DOHH2 (cell line): Measurements from ENCODE around the gene EPHA6.

ENCODE experiments used
- H3F3A ChIP-seq: fragments of 200-600 bp; sonication (generic), shearing (Covaris generic); 2 replicates; pipeline ENCODE4 v1.6.0; 2016; ENCODE audit warnings: antibody characterized with exemption, mild to moderate bottlenecking; ENCODE audit not compliant: control insufficient read depth, insufficient read depth
- H3K27ac ChIP-seq: fragments of 200-600 bp; sonication (generic); 2 replicates; pipeline ENCODE4 v1.5.1; 2014; ENCODE audit warnings: low read depth, mild to moderate bottlenecking, low read length, moderate library complexity
- H3K27me3 ChIP-seq: fragments of 200-600 bp; sonication (generic); 2 replicates; pipeline ENCODE4 v1.6.1; 2014; ENCODE audit warnings: mild to moderate bottlenecking, low read length, mixed read lengths; ENCODE audit not compliant: control insufficient read depth
- H3K36me3 ChIP-seq: fragments of 200-600 bp; sonication (generic); 2 replicates; pipeline ENCODE4 v1.6.1; 2014; ENCODE audit warnings: mild to moderate bottlenecking, low read length, moderate library complexity, mixed read lengths; ENCODE audit not compliant: control insufficient read depth
- H3K4me1 ChIP-seq: fragments of 200-600 bp; sonication (generic); 2 replicates; pipeline ENCODE4 v1.6.1; 2014; ENCODE audit warnings: mild to moderate bottlenecking, low read length, mixed read lengths; ENCODE audit not compliant: control insufficient read depth
- H3K4me2 ChIP-seq: fragments of 200-600 bp; sonication (generic); 2 replicates; pipeline ENCODE4 v1.6.0; 2014; ENCODE audit warnings: mild to moderate bottlenecking, low read length, moderate library complexity
- H3K4me3 ChIP-seq: fragments of 200-600 bp; sonication (generic); 2 replicates; pipeline ENCODE4 v1.5.1; 2014; ENCODE audit warnings: mild to moderate bottlenecking, low read length, mixed read lengths
- H3K79me2 ChIP-seq: fragments of 200-600 bp; sonication (generic); 2 replicates; pipeline ENCODE4 v1.6.1; 2014; ENCODE audit warnings: mild to moderate bottlenecking, low read length, mixed read lengths; ENCODE audit not compliant: control insufficient read depth
- H3K9me2 ChIP-seq: fragments of 200-600 bp; sonication (generic); replicated peaks from 2 replicates; pipeline ENCODE4 v1.6.1; 2014; ENCODE audit warnings: mild to moderate bottlenecking, low read length, mixed read lengths; ENCODE audit not compliant: control insufficient read depth
- H3K9me3 ChIP-seq: fragments of 200-600 bp; sonication (generic); 2 replicates; pipeline ENCODE4 v1.6.1; 2014; ENCODE audit warnings: antibody characterized with exemption, low read length, mixed read lengths; ENCODE audit not compliant: control insufficient read depth, insufficient read depth
- H4K20me1 ChIP-seq: fragments of 200-600 bp; sonication (generic); 2 replicates; pipeline ENCODE4 v1.6.0; 2014; ENCODE audit warnings: low read depth, mild to moderate bottlenecking, antibody characterized with exemption, low read length, moderate library complexity; ENCODE audit not compliant: control insufficient read depth, insufficient read depth
- CTCF ChIP-seq: fragments of 200-600 bp; sonication (generic); IDR thresholded peaks from one replicate; pipeline ENCODE4 v1.5.1; 2014; ENCODE audit warnings: antibody characterized with exemption, mild to moderate bottlenecking, low read depth, low read length; ENCODE audit not compliant: poor library complexity, severe bottlenecking
- EZH2phosphoT487 ChIP-seq: fragments of 200-600 bp; sonication (generic); IDR thresholded peaks from 2 replicates; pipeline ENCODE4 v1.6.1; 2017; ENCODE audit warnings: borderline replicate concordance, mild to moderate bottlenecking, antibody characterized with exemption, low read length, moderate library complexity, mixed read lengths

The EPHA6 gene

GRCh38 chr3:96814651-96815567, 515 bp downstream of the EPHA6 start:
- Histone ChIP-seq H3K27ac (no peak overlapping the region), H3K36me3 (no peaks in the 10 kb centered on the region), H3F3A (no peaks in the 10 kb centered on the region), H3K9me2 (no peaks in the 10 kb centered on the region), H3K4me2 (no peak overlapping the region), H3K27me3 (peaks cover 2% of the 10 kb centered on the region; the same call in 1 of the 2 replicates), H3K4me3 (no peak overlapping the region), H3K9me3 (no peaks in the 10 kb centered on the region), H4K20me1 (no peaks in the 10 kb centered on the region), H3K4me1 (no peaks in the 10 kb centered on the region), H3K79me2 (no peaks in the 10 kb centered on the region)
- no peak for TF ChIP-seq EZH2phosphoT487
- no peak for TF ChIP-seq CTCF

GRCh38 chr3:96831175-96831574, 16.8 kb downstream of the EPHA6 start:
- Histone ChIP-seq H3K4me3 (no peak overlapping the region), H3K9me3 (no peaks in the 10 kb centered on the region), H3F3A (no peaks in the 10 kb centered on the region), H3K36me3 (no peaks in the 10 kb centered on the region), H4K20me1 (no peaks in the 10 kb centered on the region), H3K9me2 (no peaks in the 10 kb centered on the region), H3K4me1 (no peaks in the 10 kb centered on the region), H3K27me3 (no peaks in the 10 kb centered on the region), H3K4me2 (no peak overlapping the region), H3K27ac (no peak overlapping the region), H3K79me2 (no peaks in the 10 kb centered on the region)
- TF ChIP-seq CTCF (no peak), EZH2phosphoT487 (no peak)

- no peaks in the 10 kb centered on the region for H3K79me2 ChIP-seq
- no peaks in the 10 kb centered on the region for H3F3A ChIP-seq
- no peaks in the 10 kb centered on the region for H3K36me3 ChIP-seq
- H3K4me2 ChIP-seq = no peak overlapping the region
- no peaks in the 10 kb centered on the region for H3K9me2 ChIP-seq
- no peaks in the 10 kb centered on the region for H3K4me1 ChIP-seq
- no peaks in the 10 kb centered on the region for H3K9me3 ChIP-seq
- no peaks in the 10 kb centered on the region for H4K20me1 ChIP-seq
- no peak overlapping the region for H3K27ac ChIP-seq
- H3K4me3 ChIP-seq = no peak overlapping the region
- no peaks in the 10 kb centered on the region for H3K27me3 ChIP-seq
- TF ChIP-seq CTCF = no peak
- no peak for TF ChIP-seq EZH2phosphoT487
These were observed 18.9 kb downstream of the EPHA6 start for GRCh38 chr3:96833301-96833700.
